HG03378 (cell line): ENCODE data around the gene NCKIPSD.

Source experiments
- ATAC-seq: cut with Tn5 transposase; IDR thresholded peaks from one replicate; pipeline ENCODE4 v1.9.1; 2021; ENCODE audit warnings: mild to moderate bottlenecking, moderate library complexity; ENCODE audit not compliant: unreplicated experiment

The NCKIPSD gene

DNA sequence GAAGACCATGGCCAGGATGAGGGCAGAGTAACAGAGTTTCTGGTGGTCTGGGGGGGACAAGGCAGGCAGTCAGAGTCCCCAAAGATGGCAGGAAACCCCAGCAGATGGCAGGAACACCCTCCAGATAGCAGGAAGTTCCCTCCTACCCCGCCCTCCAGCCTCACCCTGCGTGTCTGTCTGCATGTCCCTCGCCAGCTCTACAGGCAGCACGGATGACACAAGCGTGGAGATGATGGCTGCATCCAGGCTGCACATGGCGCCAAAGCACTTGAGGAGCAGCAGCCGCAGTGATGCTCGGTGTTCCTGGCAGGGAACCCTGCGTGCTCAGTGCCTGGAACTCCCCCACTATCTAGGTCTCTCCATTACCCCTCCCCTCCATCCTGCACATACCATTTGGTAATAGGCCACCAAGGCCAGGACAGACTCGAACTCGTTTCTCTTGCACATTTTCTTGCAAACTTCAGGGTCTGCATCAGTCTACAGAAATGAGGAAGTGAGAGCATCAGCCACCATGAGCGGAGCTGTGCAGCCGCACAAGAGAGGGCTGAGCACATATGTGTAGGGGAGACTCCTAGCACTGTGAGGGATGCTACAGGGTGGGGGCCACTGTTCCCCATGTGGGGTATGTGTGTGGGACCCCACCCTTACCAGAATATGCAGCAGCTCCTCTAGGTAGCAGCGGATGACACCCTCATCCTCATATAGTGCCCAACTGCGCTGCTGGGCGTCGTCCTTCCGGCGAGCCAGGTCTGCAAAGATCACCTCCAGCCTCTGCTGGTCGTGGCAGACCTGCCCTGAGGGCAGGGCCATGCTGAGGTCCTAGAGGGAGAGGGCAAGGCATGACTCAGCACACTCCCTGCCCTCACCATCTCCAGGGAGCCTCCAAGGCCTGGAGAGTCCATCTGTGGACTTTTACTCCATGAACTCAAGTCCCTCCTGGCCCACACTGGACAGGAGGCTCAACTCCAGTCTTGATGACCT, 6.0 kb downstream of the NCKIPSD start:
- no peak for ATAC-seq

- ATAC-seq, result no peak
These were observed 6.9 kb downstream of the NCKIPSD start for GRCh38 chr3:48678566-48679380.

DNA sequence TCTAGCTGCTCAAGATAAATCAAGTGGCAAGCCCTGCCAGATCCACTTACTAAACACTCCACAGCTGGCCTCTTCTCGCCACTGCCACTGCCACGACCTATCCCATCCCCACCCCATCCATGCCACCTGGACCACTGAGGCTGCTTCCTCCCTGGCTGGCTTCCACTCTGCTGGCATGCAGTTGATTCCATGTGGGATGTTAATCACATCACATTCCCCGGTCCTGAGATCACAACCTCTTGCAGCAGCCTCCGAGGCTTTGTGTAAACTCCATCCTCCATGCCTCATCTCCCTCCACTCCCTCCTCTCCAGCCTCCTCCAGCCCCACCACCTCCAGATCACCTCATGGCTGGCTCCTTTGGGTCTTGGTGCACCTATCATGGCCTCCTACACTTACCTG, 7.7 kb downstream of the NCKIPSD start:
- ATAC-seq, result no peak

- ATAC-seq, result no peak
These were observed 11.2 kb downstream of the NCKIPSD start for GRCh38 chr3:48674505-48674904.

- no peak for ATAC-seq
These were observed 13.2 kb downstream of the NCKIPSD start for GRCh38 chr3:48672522-48672921.

GRCh38 chr3:48664929-48665328, 20.8 kb downstream of the NCKIPSD start:
- no peak for ATAC-seq

- no peak for ATAC-seq
These were observed 21.4 kb downstream of the NCKIPSD start for GRCh38 chr3:48664313-48664644.

DNA sequence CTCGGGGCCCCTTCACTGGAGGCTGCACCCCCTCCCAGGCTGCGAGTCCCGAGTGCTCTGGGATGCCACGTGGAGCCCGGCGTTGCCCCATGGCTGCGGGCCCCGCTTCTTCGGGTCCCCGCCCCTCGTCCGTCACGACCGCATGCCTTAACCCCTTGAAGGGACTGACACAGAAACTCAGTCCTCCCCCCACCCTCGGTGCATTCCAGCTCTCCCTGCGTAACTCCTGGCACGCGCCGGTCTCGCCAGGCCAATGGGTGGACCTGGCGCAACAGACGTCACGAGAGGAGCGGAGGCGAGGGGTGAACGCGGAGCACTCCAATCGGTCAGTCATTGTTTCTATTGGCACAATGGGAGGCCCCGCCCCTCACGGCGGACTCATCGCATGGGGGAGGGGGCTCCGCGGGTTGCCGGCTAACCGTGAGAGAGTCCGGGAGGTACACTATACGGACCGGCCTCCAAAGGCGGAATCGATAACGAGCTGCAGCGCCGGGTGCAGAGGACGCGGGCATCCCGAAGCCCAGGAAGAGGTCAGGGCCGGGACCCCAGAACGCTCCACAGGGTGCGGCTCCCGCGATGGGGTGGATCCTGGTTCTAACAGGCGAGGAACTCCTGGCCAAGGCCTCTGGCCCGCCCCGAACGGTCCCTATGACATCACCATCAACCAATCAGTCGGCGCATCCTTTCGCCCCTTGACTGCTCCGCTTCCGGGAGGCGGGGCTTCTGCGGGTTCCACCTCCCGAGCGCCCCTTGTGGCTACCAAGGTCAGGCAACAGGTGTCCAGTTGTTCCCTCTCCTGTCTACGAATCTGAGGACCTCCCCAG, 22.0 kb downstream of the NCKIPSD start:
- peak; percentile 84 for ATAC-seq

DNA sequence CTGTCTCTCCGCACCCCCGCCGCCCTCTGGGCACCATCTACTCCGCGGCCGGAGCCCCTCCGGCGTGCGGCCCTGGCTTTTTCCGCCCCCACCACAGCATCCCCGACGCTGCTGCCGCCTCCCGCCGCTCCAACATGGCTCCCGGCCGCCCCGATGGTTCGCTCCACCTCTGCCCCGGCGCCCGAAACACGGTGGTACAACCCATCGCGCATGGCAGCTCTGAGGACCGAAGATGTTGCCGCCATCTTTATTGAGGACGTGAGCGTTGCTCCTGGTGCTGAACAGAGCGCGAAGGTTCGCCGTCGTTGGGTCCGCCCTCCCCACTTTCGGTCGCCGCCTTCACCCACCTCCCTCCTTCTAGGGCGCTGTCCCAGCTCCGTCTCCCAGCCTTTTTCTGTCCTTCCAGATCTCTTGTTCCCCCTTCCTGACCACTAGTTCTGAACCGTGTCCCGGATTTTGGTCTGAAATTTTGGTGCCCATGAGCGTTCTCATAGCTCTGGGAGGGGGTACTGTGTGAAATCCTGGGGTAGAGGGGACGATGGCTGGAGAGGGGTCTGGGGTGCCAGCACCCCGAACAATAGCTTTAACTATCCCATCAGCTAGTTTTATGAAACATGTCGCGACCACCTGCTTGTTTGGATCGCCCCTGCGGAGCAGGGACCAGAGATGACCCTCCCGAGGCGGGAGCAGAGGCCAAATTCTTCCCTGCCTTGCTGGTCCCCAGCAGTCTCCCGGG, 22.8 kb downstream of the NCKIPSD start, which contains the start of gene CELSR3:
Gene CELSR3, minus strand, starts transcription at position 134 of the 736 bp plus-strand sequence. CDS start 252 bp downstream, outside the sequence.
- no peak for ATAC-seq

DNA sequence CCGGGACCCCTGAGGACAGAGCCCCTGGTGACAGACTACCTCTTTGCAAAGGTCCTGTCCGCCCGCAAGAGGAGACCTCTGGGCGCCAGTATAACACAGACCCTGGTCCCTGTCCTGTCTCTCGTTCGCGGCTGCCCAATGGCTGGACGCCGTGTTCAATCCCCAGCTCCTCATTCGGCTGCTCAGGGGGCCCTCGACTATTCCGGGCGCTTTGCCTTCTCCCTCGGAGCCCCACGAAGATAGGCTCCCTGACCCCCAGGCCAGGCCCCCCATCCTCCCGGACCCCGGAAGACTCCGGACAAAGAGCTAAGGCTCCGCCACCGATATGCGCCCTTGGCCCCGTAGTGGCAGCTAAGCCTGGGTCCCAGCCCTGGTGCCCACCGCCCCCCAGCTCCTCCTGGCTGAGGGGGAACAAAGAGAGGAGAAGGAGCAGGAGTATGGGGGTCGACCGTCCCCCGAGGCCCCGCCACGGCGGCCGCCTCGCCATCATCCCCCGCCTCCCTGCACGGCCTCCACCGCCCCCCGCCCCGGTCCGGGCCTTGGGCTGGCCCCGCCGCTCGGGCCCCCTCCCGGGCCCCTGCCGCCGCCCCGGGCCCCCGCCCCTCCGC, 23.5 kb downstream of the NCKIPSD start:
- no peak for ATAC-seq

DNA sequence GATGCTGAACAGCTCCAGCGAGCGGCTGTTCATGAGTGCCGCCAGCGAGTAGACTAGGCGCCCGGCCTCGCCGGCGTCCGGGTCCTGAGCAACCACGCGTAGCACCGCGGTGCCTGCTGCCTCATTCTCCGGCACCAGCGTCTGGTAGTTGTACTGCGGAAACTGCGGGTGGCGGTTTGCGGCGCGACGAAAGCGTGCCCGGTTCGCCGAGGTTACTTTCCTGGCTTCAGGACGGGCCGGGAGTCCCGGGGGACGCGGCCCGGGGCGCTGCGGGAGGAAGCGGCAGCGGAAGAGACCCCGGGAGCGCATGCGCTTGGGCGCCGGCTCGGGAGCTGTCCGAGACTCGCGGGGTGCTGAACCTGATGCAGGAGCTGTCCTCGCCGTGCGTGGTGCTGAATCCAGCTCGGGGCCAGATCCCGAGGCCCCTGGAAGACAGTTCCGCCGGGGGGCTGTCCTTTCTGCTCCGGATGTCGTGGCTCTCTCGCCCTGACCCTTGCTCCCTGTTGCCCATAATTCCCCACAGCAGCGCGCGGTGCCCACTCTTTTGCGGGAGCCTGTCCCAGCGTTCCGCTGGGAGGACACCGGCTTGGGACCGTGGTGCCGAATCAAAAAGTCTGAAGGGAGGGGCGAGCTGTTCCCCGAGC, 24.1 kb downstream of the NCKIPSD start:
- no peak for ATAC-seq

DNA sequence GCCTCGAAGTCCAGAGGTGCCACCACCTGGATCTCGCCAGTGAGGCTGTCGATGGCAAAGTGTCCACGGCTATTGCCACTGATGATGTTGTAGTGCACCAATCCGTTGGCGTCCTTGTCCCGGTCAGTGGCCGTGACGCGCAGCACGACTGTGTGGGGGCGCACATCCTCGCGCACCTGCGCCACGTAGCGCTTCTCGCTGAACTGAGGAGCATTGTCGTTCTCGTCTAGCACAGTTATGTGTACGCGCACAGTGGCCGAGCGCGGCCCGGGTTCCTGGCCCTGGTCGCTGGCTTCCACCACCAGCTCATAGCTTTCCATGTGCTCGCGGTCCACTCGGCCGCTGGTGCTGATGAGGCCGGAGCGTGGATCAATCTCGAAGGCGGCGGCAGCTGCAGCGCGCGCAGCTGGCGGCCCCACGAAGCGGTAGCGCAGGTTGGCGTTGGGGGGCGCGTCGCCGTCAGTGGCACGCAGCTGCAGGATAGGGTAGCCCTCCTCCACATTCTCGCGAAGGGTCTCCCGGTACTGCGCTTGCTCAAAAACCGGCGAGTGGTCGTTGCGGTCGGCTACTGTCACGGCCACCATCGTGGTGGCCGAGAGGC, 24.8 kb downstream of the NCKIPSD start:
- ATAC-seq, result no peak

DNA sequence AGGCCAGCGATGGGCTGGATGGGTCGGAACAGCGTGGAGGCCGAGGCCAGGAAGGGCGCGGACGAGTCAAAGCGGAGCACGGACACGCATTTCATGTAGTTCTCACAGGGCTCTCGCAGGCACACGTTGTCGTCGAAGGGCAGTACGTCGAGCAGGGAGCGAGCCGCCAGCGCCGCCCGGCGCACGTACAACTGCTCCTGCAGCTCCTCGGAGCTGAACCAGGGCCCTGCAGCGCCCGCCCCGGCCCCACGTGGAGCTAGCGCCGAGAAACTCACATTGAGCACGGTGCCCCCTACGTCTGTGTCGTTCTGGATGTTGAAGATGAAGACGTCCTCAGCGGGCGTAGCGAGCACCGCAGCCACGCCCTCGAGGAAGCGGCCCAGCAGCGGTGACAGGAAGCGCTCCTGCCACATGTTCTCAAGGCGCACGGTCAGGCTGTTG, 28.9 kb downstream of the NCKIPSD start:
- ATAC-seq, result no peak

DNA sequence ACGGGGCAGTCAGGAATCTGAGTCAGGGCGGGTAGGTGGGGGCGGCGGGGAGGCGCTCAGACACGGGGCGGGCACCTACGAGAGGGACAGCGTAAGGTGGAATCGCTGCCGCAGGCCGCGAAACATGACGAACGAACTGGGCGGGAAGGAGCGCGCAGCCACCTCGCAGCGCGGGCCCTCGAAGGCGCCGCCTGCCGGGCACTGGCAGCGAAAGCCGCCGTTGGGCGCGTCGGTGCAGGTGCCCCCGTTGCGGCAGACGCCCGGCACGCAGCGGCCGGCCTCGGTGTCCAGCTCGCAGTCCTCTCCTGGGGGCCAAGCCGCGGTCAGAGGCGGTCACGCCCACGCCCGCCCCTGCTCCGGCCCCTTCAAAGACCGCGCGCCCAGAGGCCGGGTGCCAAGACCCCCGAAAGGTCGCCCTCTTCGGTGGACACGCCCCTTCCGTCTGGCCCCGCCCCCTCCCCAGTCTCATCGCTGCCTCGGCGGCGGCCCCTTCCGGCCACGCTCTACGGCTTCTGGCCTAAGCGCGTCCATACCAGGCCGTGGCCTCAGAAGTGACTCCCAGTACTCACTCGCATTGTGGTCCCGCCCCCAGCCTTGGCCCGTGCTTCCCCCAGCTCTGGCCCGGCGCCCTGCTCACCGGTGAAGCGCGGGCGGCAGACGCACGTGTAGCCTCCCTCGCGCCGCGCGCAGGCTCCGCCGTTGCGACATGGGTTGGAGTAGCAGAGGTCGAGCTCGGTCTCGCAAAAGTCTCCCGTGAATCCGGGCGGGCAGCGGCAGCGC, 29.5 kb downstream of the NCKIPSD start:
- peak; percentile 47 for ATAC-seq

GRCh38 chr3:48655606-48656005, 30.1 kb downstream of the NCKIPSD start:
- ATAC-seq, result no peak

- no peak for ATAC-seq
These were observed 30.7 kb downstream of the NCKIPSD start for GRCh38 chr3:48655063-48655462.

GRCh38 chr3:48652923-48653715, 32.6 kb downstream of the NCKIPSD start:
- ATAC-seq, result no peak
